GM12801 (cell line): ENCODE measurements around the gene CCDC71L.

Experiments used
- CTCF ChIP-seq: IDR thresholded peaks from one replicate; pipeline ENCODE4 v1.5.1; 2011; ENCODE audit warnings: control low read depth; ENCODE audit not compliant: insufficient read length; ENCODE audit errors: extremely low read depth

The CCDC71L gene

GRCh38 chr7:106652092-106652491 lies 8.9 kb downstream of the CCDC71L start:
- no peak for TF ChIP-seq CTCF

GRCh38 chr7:106646256-106646655 lies 14.7 kb downstream of the CCDC71L start:
- no peak for TF ChIP-seq CTCF

- TF ChIP-seq CTCF = no peak
Observed at GRCh38 chr7:106644999-106645398, 16.0 kb downstream of the CCDC71L start.

GRCh38 chr7:106643216-106644000 lies 17.6 kb downstream of the CCDC71L start:
- TF ChIP-seq CTCF = no peak

- TF ChIP-seq CTCF = no peak
Observed at GRCh38 chr7:106641416-106641815, 19.5 kb downstream of the CCDC71L start.

- TF ChIP-seq CTCF = no peak
Observed at GRCh38 chr7:106640368-106641141, 20.4 kb downstream of the CCDC71L start.

- TF ChIP-seq CTCF = no peak
Observed at GRCh38 chr7:106639476-106640334, 21.3 kb downstream of the CCDC71L start.
